A673 (cell line): ENCODE results near the gene MAP3K10. TPM values are rescaled to one million over a fixed set of nuclear protein-coding genes. Genes with fewer than 3 reads are reported as not detected.
A peak's percentile ranks its signal among the peaks of the same experiment; 100 is the strongest.
"Not testable (repeated sequence)": the region's sequence is repeated elsewhere in the genome, so short reads cannot be mapped to it uniquely, and the experiment has no call there.

Experiments
- BruUV-seq: library from RNA; stranded (reverse); fragments of 400-500 nt; replicated peaks from 2 replicates; lab custom pipeline; 2021; lab: Mats Ljungman, UMichigan
- CTCF ChIA-PET: fragments of 300-600 bp; sonication (Branson Sonifier 250); formaldehyde crosslinking; loops from one replicate; lab custom pipeline; 2022; ENCODE audit warnings: antibody characterized with exemption; lab: Charles Lee
- POLR2A ChIA-PET: fragments of 300-600 bp; sonication (Branson Sonifier 250); formaldehyde crosslinking; loops from one replicate; lab custom pipeline; 2022; ENCODE audit warnings: antibody characterized with exemption; ENCODE audit not compliant: low non-redundant PET; lab: Charles Lee
- DNase-seq: peaks from one replicate; pipeline ENCODE4 v3.0.0-alpha.2; 2015; ENCODE audit warnings: low spot score
- H3K27ac ChIP-seq: fragments of 200-600 bp; sonication (generic); 2 replicates; pipeline ENCODE4 v1.5.1; 2016; ENCODE audit warnings: mixed run types, low read depth, mild to moderate bottlenecking, mixed read lengths, antibody characterized with exemption, low read length; ENCODE audit not compliant: poor library complexity, severe bottlenecking
- H3K27me3 ChIP-seq: fragments of 200-600 bp; sonication (generic); replicated peaks from 2 replicates; pipeline ENCODE4 v1.6.1; 2017; ENCODE audit warnings: mixed run types, low read depth, mild to moderate bottlenecking, mixed read lengths, antibody characterized with exemption, low read length; ENCODE audit not compliant: insufficient read depth, poor library complexity
- H3K36me3 ChIP-seq: fragments of 200-600 bp; sonication (generic); 2 replicates; pipeline ENCODE4 v1.6.1; 2016; ENCODE audit warnings: mixed run types, mild to moderate bottlenecking, mixed read lengths, antibody characterized with exemption, low read length; ENCODE audit not compliant: insufficient read depth, poor library complexity, severe bottlenecking
- H3K4me1 ChIP-seq: fragments of 200-600 bp; sonication (generic); 2 replicates; pipeline ENCODE4 v1.6.1; 2017; ENCODE audit warnings: mixed run types, mild to moderate bottlenecking, mixed read lengths, antibody characterized with exemption, low read length; ENCODE audit not compliant: insufficient read depth, poor library complexity, severe bottlenecking
- H3K4me3 ChIP-seq: fragments of 200-600 bp; sonication (generic); 2 replicates; pipeline ENCODE4 v1.5.1; 2016; ENCODE audit warnings: low read depth, mixed run types, mild to moderate bottlenecking, mixed read lengths, low read length; ENCODE audit not compliant: poor library complexity, severe bottlenecking
- H3K9me3 ChIP-seq: fragments of 200-600 bp; sonication (generic); 2 replicates; pipeline ENCODE4 v1.6.1; 2016; ENCODE audit warnings: mixed run types, low read depth, mild to moderate bottlenecking, mixed read lengths, antibody characterized with exemption, low read length; ENCODE audit not compliant: poor library complexity, severe bottlenecking
- EZH2 ChIP-seq: fragments of 200-600 bp; sonication (generic); IDR thresholded peaks from 2 replicates; pipeline ENCODE4 v1.6.1; 2017; ENCODE audit warnings: borderline replicate concordance, low read depth, mild to moderate bottlenecking, mixed read lengths, antibody characterized with exemption, low read length; ENCODE audit not compliant: poor library complexity, severe bottlenecking
- intact Hi-C: fragments of 100-400 bp; cut with micrococcal nuclease; formaldehyde crosslinking; loops from one replicate; pipeline ENCODE4 v1.10.0; 2022; ENCODE audit not compliant: unreplicated experiment
- total RNA-seq: library from RNA; stranded (reverse); gene quantifications from 2 replicates; pipeline ENCODE4 v1.2.3, GENCODE V29; 2021
- TF ChIP-seq, protein P1 (sequence below): fragments of 300-800, 200-600 bp; sonication (generic); conservative IDR thresholded peaks from 2 replicates; pipeline ENCODE4 v1.5.1; 2017; ENCODE audit warnings: low read depth, mild to moderate bottlenecking, antibody characterized with exemption, low read length, moderate library complexity, mixed read lengths

The MAP3K10 gene
- total RNA-seq, 1 experiment from 2014 or later, result 17.8 TPM

DNA sequence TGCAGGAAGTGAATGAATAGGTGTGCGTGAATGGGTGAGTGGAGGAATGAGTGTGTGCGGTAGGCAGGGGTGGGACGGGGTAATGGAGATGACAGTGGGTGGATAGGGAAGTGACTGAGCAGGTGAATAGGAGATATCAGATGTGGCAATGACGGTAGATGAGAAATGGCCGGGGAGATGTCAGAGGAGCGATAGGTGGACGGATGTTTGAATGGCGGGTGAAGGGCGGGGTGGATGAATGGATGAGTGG, 25.5 kb downstream of the MAP3K10 start:
- H3K27ac ChIP-seq, result no peak overlapping the region
- H3K9me3 ChIP-seq, result no peaks in the 10 kb centered on the region
- intact Hi-C loops, result loop anchor here (5.0 kb wide), 1 partner anchor 69 kb away; no protein-coding TSS in a partner anchor
- TF ChIP-seq, protein P1, sequence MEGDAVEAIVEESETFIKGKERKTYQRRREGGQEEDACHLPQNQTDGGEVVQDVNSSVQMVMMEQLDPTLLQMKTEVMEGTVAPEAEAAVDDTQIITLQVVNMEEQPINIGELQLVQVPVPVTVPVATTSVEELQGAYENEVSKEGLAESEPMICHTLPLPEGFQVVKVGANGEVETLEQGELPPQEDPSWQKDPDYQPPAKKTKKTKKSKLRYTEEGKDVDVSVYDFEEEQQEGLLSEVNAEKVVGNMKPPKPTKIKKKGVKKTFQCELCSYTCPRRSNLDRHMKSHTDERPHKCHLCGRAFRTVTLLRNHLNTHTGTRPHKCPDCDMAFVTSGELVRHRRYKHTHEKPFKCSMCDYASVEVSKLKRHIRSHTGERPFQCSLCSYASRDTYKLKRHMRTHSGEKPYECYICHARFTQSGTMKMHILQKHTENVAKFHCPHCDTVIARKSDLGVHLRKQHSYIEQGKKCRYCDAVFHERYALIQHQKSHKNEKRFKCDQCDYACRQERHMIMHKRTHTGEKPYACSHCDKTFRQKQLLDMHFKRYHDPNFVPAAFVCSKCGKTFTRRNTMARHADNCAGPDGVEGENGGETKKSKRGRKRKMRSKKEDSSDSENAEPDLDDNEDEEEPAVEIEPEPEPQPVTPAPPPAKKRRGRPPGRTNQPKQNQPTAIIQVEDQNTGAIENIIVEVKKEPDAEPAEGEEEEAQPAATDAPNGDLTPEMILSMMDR, result no peak
- TF ChIP-seq EZH2, result peak; percentile 67
- no TSS peak for BruUV-seq
- H3K27me3 ChIP-seq, result peaks cover 31% of the 10 kb centered on the region
- H3K4me3 ChIP-seq, result no peak overlapping the region
- H3K4me1 ChIP-seq, result no peaks in the 10 kb centered on the region
- DNase-seq, result no peak
- ChIA-PET CTCF (no interaction called here), POLR2A (no interaction called here)
- no peaks in the 10 kb centered on the region for H3K36me3 ChIP-seq

DNA sequence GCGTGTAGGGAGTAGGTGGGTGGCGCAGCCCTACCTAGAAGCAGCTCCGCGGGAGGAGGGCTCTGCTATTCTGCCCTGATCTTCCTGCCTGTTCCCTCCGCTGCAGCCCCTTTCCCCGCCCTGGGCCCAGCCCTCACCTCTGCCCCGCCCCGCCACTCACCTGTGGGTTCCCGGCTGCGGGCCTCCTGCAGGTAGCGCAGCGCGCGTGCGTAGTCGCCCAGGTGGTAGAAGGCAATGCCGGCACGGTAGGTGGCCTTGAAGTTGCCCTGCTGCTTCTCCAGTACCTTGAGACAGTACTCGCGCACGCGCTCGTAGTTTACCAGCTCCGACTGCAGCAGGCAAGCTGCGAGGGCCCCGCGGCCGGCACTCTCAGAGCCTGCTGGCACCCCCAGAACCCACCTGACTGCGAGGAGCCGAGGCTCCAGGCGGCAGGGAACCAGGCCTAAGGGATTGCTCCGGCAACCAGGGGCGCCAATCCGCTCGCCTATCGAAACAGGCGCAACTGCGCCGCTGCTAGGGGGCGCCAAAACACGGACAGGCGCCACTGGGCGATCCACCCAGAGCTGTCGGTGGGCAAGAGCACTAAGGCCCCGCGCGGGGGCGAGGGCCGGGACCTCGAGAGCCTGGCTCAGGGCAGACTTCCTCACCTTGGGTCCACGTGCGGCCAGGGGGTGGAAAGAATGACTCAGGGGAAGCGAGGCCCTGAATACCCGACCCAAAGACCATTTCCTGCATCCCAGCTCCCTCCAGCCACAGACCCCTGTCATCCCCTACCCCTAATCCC, 26.0 kb downstream of the MAP3K10 start:
- BruUV-seq, result no TSS peak
- CTCF ChIA-PET, result no interaction called here
- Histone ChIP-seq H3K36me3 (no peaks in the 10 kb centered on the region), H3K27me3 (peaks cover 31% of the 10 kb centered on the region), H3K9me3 (no peaks in the 10 kb centered on the region), H3K27ac (no peak overlapping the region), H3K4me1 (no peaks in the 10 kb centered on the region), H3K4me3 (no peak overlapping the region)
- POLR2A ChIA-PET, result no interaction called here
- TF ChIP-seq EZH2, result no peak
- TF ChIP-seq, protein P1, result peak; percentile 81
- intact Hi-C loops, result loop anchor here (5.0 kb wide), 1 partner anchor 70 kb away; no protein-coding TSS in a partner anchor
- DNase-seq, result peak; percentile 41

DNA sequence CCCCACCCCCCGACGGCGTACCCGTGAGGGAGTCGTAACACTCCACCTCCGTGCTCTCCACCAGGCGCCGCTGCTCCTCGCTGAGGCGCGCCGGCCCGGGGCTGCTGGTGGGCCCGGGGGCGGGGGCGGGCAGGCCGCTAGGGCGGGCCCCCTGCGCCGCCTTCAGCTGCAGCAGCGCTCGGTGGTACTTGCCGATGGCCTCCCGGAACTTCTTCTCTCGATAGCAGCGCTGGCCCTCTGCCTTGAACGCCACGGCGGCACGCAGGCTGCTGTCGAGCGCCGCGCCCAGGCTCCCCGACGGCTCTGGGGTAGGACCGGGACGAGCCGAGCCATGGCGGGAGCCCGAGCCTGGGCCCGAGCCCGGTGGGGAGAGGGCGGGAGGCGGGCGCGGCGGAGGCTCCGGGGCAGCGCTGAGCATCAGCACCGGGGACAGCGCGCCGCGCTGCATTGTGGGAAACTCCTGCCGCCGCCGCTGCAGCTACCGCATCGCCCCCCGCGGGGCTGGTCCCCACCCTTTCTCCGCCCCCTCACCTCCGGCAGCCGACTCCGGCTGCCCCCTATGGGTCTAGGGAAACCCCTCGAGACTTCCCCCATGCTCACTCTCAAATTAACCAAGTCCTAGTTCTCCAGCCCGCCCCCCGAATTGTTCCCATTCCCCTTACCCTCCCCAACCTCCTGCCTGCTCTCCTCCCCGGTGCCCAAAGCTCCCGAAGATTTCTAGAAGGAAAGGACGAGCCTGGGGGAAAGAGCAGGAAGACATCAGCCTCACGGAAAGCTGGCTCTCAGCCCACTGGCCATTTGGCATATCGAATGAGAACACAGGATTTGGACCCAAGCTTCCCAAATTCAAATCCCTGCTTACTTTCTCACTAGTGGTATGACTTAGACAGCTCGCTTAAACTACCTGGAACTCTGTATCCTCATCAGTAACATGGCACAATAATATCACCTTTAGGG, 27.0 kb downstream of the MAP3K10 start, which contains the start of gene TTC9B:
Gene TTC9B, minus strand, starts transcription at position 451 of the 957 bp plus-strand sequence. Its CDS starts 3 bp downstream, at position 448.
- TF ChIP-seq EZH2, result no peak
- TF ChIP-seq, protein P1, result no peak
- peaks cover 31% of the 10 kb centered on the region for H3K27me3 ChIP-seq
- H3K4me3 ChIP-seq, result no peak within 1 kb of the TSS
- H3K27ac ChIP-seq, result no peak within 1 kb of the TSS
- intact Hi-C loops, result loop anchor here (5.0 kb wide), 1 partner anchor 71 kb away; no protein-coding TSS in a partner anchor
- no peaks in the 10 kb centered on the region for H3K4me1 ChIP-seq
- ChIA-PET POLR2A (no interaction called here), CTCF (interaction anchor here (0.6 kb wide), 1 partner anchor 421 kb away, joined by 3 read pairs; no protein-coding TSS in a partner anchor)
- peak; percentile 42 for DNase-seq
- no peaks in the 10 kb centered on the region for H3K9me3 ChIP-seq
- no TSS peak for BruUV-seq
- H3K36me3 ChIP-seq, result no peaks in the 10 kb centered on the region

DNA sequence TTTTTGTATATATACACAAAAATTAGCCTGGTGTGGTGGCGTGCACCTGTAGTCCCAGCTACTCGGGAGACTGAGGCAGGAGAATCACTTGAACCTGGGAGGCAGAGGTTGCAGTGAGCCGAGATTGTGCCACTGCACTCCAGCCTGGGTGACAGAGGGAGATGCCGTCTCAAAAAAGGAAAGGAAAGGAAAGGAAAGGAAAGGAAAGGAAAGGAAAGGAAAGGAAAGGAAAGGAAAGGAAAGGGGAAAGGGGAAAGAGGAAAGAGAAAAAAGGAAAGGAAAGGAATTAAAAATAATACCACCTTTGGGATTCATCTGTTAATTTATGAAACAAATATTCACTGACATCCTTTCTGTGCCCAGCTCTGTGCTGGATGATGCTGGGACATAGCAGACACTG, 27.8 kb downstream of the MAP3K10 start:
- POLR2A ChIA-PET, H3K4me1 ChIP-seq, H3K36me3 ChIP-seq, H3K9me3 ChIP-seq, H3K4me3 ChIP-seq, CTCF ChIA-PET, H3K27ac ChIP-seq, DNase-seq, BruUV-seq: not testable (repeated sequence)
- intact Hi-C loops, result loop anchor here (5.0 kb wide), 1 partner anchor 72 kb away; no protein-coding TSS in a partner anchor
- H3K27me3 ChIP-seq, result peaks cover 31% of the 10 kb centered on the region
